Measurements from ENCODE around the gene BLOC1S6. TPM values are rescaled to one million over a fixed set of nuclear protein-coding genes. Genes with fewer than 3 reads are reported as not detected.

Gene BLOC1S6
- total RNA-seq, 1 donor from 2014 or later: 24.3 TPM

DNA sequence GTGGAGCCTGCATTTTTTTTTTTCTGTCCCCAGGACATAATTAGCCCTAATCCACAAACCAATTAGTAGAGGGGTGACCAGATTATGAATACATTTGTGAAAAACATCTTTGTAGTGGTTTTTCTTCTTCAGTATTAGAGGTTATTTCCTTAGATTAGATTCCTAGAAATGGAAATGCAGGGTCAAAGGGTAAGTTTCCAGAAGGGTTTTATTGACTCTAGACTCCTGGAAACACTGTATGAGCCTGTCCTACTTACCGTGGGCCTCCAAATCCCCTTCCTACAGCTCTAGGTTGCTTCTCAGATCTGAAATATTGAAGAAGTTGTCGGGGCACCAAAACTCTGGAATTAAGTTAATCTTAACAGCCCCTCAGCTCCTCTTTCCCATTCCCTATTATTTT lies 70.1 kb downstream of the BLOC1S6 start:
- no peak overlapping the region for H3K4me3 ChIP-seq
- H3K36me3 ChIP-seq: peaks cover 9% of the 10 kb centered on the region
- no peaks in the 10 kb centered on the region for H3K27me3 ChIP-seq (ENCODE audit: low read depth)
- DNase-seq: no peak
- no peaks in the 10 kb centered on the region for H3K9me3 ChIP-seq (replicated peaks)
- TF ChIP-seq, protein P1, sequence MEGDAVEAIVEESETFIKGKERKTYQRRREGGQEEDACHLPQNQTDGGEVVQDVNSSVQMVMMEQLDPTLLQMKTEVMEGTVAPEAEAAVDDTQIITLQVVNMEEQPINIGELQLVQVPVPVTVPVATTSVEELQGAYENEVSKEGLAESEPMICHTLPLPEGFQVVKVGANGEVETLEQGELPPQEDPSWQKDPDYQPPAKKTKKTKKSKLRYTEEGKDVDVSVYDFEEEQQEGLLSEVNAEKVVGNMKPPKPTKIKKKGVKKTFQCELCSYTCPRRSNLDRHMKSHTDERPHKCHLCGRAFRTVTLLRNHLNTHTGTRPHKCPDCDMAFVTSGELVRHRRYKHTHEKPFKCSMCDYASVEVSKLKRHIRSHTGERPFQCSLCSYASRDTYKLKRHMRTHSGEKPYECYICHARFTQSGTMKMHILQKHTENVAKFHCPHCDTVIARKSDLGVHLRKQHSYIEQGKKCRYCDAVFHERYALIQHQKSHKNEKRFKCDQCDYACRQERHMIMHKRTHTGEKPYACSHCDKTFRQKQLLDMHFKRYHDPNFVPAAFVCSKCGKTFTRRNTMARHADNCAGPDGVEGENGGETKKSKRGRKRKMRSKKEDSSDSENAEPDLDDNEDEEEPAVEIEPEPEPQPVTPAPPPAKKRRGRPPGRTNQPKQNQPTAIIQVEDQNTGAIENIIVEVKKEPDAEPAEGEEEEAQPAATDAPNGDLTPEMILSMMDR (IDR thresholded peaks at IDR 0.05; ENCODE audit: borderline replicate concordance): no peak
- no peak overlapping the region for H3K27ac ChIP-seq (replicated peaks)
- intact Hi-C loops (cut with micrococcal nuclease): no loop called here
- H3K4me1 ChIP-seq: peaks cover 45% of the 10 kb centered on the region

DNA sequence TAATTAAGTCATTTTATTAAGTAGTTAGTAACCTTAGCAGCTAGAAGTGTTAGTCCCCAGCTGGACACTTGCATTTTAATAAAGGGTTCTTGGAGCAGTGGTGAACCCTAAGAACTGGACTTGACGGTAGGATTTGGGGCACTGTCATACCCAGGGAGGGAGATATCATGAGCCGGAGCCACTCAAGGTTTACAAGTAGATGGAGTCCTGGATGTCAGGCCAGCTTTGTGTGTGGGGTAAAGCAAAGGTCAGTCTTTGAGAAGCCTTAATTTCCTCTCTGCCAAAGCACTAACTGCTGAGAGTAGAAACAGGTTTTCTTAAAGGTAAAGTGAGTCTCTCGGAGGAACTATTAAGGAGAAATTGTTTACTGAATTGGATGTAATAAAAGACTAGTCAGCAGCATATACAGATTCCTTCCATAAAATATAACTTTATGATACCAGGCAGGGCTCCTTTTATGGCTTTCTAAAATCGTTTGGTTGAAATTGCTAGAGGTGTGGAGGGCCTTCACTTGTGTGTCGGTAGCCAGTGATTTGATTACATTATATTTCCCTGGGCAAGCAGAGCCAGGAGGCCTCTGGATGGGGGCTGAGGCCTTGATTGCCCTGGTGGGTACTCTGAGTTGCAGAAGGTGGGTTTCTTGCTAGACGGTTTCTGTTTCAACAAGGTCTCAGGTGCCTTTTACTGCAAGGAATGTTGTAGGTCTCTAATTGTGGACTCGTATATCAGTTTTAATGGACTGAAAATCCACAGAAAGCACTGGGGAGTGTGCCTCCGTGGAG lies 70.8 kb downstream of the BLOC1S6 start:
- TF ChIP-seq, protein P1 (IDR thresholded peaks at IDR 0.05; ENCODE audit: borderline replicate concordance): no peak
- Histone ChIP-seq H3K4me3 (no peak overlapping the region), H3K27me3 (ENCODE audit: low read depth) (no peaks in the 10 kb centered on the region), H3K36me3 (peaks cover 16% of the 10 kb centered on the region), H3K4me1 (peaks cover 42% of the 10 kb centered on the region), H3K27ac (replicated peaks) (no peak overlapping the region), H3K9me3 (replicated peaks) (no peaks in the 10 kb centered on the region)
- intact Hi-C loops (cut with micrococcal nuclease): no loop called here
- no peak for DNase-seq

Other genes with a start within 250 kb of the BLOC1S6 start
- gene GATM, start 208.8 kb upstream of the BLOC1S6 start, total RNA-seq: 9.3 TPM
- 2.8 TPM for gene SLC30A4, start 64.6 kb upstream of the BLOC1S6 start, total RNA-seq
- 16.5 TPM for gene SQOR, start 47.6 kb downstream of the BLOC1S6 start, total RNA-seq